ENCODE results near the gene HSF2BP.

- TF ChIP-seq, protein P1, sequence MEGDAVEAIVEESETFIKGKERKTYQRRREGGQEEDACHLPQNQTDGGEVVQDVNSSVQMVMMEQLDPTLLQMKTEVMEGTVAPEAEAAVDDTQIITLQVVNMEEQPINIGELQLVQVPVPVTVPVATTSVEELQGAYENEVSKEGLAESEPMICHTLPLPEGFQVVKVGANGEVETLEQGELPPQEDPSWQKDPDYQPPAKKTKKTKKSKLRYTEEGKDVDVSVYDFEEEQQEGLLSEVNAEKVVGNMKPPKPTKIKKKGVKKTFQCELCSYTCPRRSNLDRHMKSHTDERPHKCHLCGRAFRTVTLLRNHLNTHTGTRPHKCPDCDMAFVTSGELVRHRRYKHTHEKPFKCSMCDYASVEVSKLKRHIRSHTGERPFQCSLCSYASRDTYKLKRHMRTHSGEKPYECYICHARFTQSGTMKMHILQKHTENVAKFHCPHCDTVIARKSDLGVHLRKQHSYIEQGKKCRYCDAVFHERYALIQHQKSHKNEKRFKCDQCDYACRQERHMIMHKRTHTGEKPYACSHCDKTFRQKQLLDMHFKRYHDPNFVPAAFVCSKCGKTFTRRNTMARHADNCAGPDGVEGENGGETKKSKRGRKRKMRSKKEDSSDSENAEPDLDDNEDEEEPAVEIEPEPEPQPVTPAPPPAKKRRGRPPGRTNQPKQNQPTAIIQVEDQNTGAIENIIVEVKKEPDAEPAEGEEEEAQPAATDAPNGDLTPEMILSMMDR (IDR thresholded peaks at IDR 0.05), result no peak
- no peak for TF ChIP-seq EP300 (IDR thresholded peaks at IDR 0.05)
- no peak for TF ChIP-seq POLR2A (IDR thresholded peaks at IDR 0.05)
These were observed 3.7 kb upstream of the HSF2BP start for GRCh38 chr21:43663033-43663432.

Data from upper lobe of left lung (tissue), 4 donors.